NCI-H526 treated with DMSO at 0.1 percent for 48 hours (cell line): ENCODE results near the gene ITGAD.

Source experiments
- DNase-seq: peaks from one replicate; lab custom pipeline; 2025; lab: John Stamatoyannopoulos, UW

ITGAD gene

GRCh38 chr16:31475946-31476302, 82.8 kb downstream of the ITGAD start:
- no peak for DNase-seq
